Liver (tissue), 9 donors: Measurements from ENCODE around the gene ACTR2. TPM values are rescaled to one million over a fixed set of nuclear protein-coding genes. Genes with fewer than 3 reads are reported as not detected.

Source experiments
- DNase-seq: peaks from one replicate; pipeline ENCODE4 v3.0.0-alpha.2; 2017; ENCODE audit warnings: low spot score
- H3K27ac ChIP-seq, 2 donors: one replicate each; pipeline ENCODE4 v1.7.0; 2013; ENCODE audit warnings: inconsistent platforms in 2 of 2, low read length in 2 of 2, control low read depth in 1 of 2, low read depth in 1 of 2, mild to moderate bottlenecking in 1 of 2
- H3K27me3 ChIP-seq, 4 donors: one replicate each; pipeline versions ENCODE4 v1.6.1 to v1.7.0; 2013; ENCODE audit warnings: low read length in 3 of 4, inconsistent platforms in 1 of 4, mild to moderate bottlenecking in 1 of 4, moderate library complexity in 1 of 4; ENCODE audit not compliant: control insufficient read depth in 4 of 4, insufficient read depth in 4 of 4
- H3K36me3 ChIP-seq, 4 donors: one replicate each; pipeline versions ENCODE4 v1.6.1 to v1.7.0; 2013; ENCODE audit warnings: low read length in 3 of 4, mild to moderate bottlenecking in 3 of 4, low read depth in 1 of 4, moderate library complexity in 1 of 4; ENCODE audit not compliant: control insufficient read depth in 4 of 4, insufficient read depth in 3 of 4
- H3K4me1 ChIP-seq, 4 donors: one replicate each; pipeline versions ENCODE4 v1.6.1 to v1.7.0; 2013; ENCODE audit warnings: low read length in 3 of 4, mild to moderate bottlenecking in 3 of 4, moderate library complexity in 1 of 4; ENCODE audit not compliant: control insufficient read depth in 4 of 4, insufficient read depth in 4 of 4
- H3K4me3 ChIP-seq, 3 donors: one replicate each; pipeline versions ENCODE4 v1.6.1 to v1.7.0; 2013; ENCODE audit warnings: low read length in 3 of 3, control low read depth in 1 of 3, low read depth in 1 of 3, mild to moderate bottlenecking in 1 of 3
- H3K9ac ChIP-seq, 2 donors: one replicate each; pipeline ENCODE4 v1.7.0; 2013; ENCODE audit warnings: low read length in 2 of 2, mild to moderate bottlenecking in 2 of 2, moderate library complexity in 2 of 2, control low read depth in 1 of 2, low read depth in 1 of 2
- H3K9me3 ChIP-seq, 4 donors: one replicate each; pipeline versions ENCODE4 v1.6.1 to v1.7.0; 2013; ENCODE audit warnings: low read length in 3 of 4; ENCODE audit not compliant: control insufficient read depth in 4 of 4
- EGR1 ChIP-seq, 2 donors: IDR thresholded peaks; 2 replicates each; pipeline ENCODE4 v1.6.1; 2016 to 2018; ENCODE audit warnings: antibody characterized with exemption in 2 of 2, low read depth in 2 of 2
- FOXA1 ChIP-seq: IDR thresholded peaks from 2 replicates; pipeline ENCODE4 v1.6.1; 2016; ENCODE audit warnings: antibody characterized with exemption
- FOXA2 ChIP-seq: IDR thresholded peaks from 2 replicates; pipeline ENCODE4 v1.6.1; 2016; ENCODE audit warnings: antibody characterized with exemption
- GABPA ChIP-seq, 2 donors: IDR thresholded peaks in 1 of 2; conservative IDR thresholded peaks in 1 of 2; 2 replicates each; pipeline ENCODE4 v1.6.1; 2016; ENCODE audit warnings: antibody characterized with exemption in 2 of 2, mild to moderate bottlenecking in 1 of 2, moderate library complexity in 1 of 2
- HNF4A ChIP-seq, 2 donors: conservative IDR thresholded peaks; 2 replicates each; pipeline ENCODE4 v1.6.1; 2016; ENCODE audit warnings: antibody characterized with exemption in 2 of 2, mild to moderate bottlenecking in 2 of 2
- NR2F2 ChIP-seq: IDR thresholded peaks from 2 replicates; pipeline ENCODE4 v1.6.1; 2016; ENCODE audit warnings: antibody characterized with exemption
- RAD21 ChIP-seq, 2 donors: IDR thresholded peaks; 2 replicates each; pipeline ENCODE4 v1.6.1; 2016; ENCODE audit warnings: antibody characterized with exemption in 2 of 2, mild to moderate bottlenecking in 2 of 2
- RXRA ChIP-seq, 2 donors: IDR thresholded peaks; 2 replicates each; pipeline ENCODE4 v1.6.1; 2017 to 2018; ENCODE audit warnings: antibody characterized with exemption in 2 of 2, mild to moderate bottlenecking in 1 of 2
- SP1 ChIP-seq: IDR thresholded peaks from 2 replicates; pipeline ENCODE4 v1.6.1; 2018; ENCODE audit warnings: antibody characterized with exemption, mild to moderate bottlenecking
- TAF1 ChIP-seq: conservative IDR thresholded peaks from 2 replicates; pipeline ENCODE4 v1.6.1; 2016; ENCODE audit warnings: antibody characterized with exemption, mild to moderate bottlenecking
- YY1 ChIP-seq: IDR thresholded peaks from 2 replicates; pipeline ENCODE4 v1.6.1; 2016; ENCODE audit warnings: antibody characterized with exemption, mild to moderate bottlenecking
- WGBS: extraction: QIAGEN DNeasy Blood & Tissue Kit; methylation state at CpG from one replicate; pipeline ENCODE4 v1.1.7; 2013; 5-methylcytosine and 5-hydroxymethylcytosine counted together
- polyA plus RNA-seq, 2 donors: library from polyadenylated mRNA; stranded (reverse) in 1 of 2; unstranded in 1 of 2; fragments of 200-250 nt in 1 of 2; fragments of >200 nt in 1 of 2; fragmentation: Nextera tagmentation in 1 of 2; extraction: Ambion mirVana in 1 of 2; gene quantifications; one replicate each; pipeline versions ENCODE4 v1.2.1 to v1.2.3, GENCODE V29; 2013 to 2015
- total RNA-seq, 2 donors: library from RNA; depleted of rRNA; stranded (reverse); fragments of >200 nt; gene quantifications; one replicate each; pipeline ENCODE4 v1.2.3, GENCODE V29; 2014
- TF ChIP-seq, protein P1 (sequence below): fragments of 150-350 bp; IDR thresholded peaks from 2 replicates; pipeline ENCODE4 v1.5.1; 2017; ENCODE audit warnings: improper control_type of control experiment, low read depth, low read length; ENCODE audit not compliant: missing input control
- TF ChIP-seq, protein P2 (sequence below): IDR thresholded peaks from 2 replicates; pipeline ENCODE4 v1.6.1; 2016; ENCODE audit warnings: antibody characterized with exemption
- TF ChIP-seq, protein P3 (sequence below): IDR thresholded peaks from 2 replicates; pipeline ENCODE4 v1.6.1; 2016; ENCODE audit warnings: antibody characterized with exemption
- TF ChIP-seq, protein P4 (sequence below): IDR thresholded peaks from 2 replicates; pipeline ENCODE4 v1.6.1; 2016; ENCODE audit warnings: antibody characterized with exemption
- donor health status: healthy.
- donor health status: healthy.
- donor health status: healthy.
- donor health status: healthy.
- donor health status: healthy.

ACTR2 gene
- total and polyA plus RNA-seq, 4 donors: 21.6 to 72.0 (median 45.9) TPM

DNA sequence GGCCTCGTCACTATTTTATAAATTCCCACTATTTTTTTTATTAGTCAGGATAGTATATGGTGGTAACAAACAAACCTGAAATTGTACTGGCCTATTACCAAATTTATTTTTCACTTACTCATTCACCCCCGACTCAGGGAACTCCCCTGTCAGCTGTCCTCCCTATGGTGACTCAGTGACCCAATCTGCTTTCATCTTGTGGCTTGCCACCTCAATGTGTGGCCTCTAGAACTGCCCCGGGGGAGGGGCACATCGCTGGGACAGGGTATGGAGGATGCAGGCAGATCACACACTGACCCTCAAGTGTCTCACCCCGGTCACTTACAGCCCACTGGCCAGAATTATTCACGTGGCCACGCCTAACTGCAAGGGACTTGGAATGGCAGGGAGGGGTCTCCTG lies 71.6 kb downstream of the ACTR2 start:
- 86% methylated on average over 7 of the region's 7 CpGs for WGBS
- Histone ChIP-seq H3K4me3 (no peak overlapping the region), H3K4me1 (peaks cover 0 to 2% (median 0%) of the 10 kb centered on the region in 4 donors), H3K9me3 (no peaks in the 10 kb centered on the region), H3K27ac (no peak overlapping the region), H3K27me3 (no peaks in the 10 kb centered on the region), H3K9ac (no peak overlapping the region), H3K36me3 (no peaks in the 10 kb centered on the region)
- no peak for DNase-seq
- TF ChIP-seq SP1: no peak
- TF ChIP-seq TAF1: no peak
- TF ChIP-seq GABPA (IDR thresholded peaks at IDR 0.05 in 1 of 2, conservative IDR thresholded peaks at IDR 0.05 in 1 of 2): no peak
- TF ChIP-seq, protein P1, sequence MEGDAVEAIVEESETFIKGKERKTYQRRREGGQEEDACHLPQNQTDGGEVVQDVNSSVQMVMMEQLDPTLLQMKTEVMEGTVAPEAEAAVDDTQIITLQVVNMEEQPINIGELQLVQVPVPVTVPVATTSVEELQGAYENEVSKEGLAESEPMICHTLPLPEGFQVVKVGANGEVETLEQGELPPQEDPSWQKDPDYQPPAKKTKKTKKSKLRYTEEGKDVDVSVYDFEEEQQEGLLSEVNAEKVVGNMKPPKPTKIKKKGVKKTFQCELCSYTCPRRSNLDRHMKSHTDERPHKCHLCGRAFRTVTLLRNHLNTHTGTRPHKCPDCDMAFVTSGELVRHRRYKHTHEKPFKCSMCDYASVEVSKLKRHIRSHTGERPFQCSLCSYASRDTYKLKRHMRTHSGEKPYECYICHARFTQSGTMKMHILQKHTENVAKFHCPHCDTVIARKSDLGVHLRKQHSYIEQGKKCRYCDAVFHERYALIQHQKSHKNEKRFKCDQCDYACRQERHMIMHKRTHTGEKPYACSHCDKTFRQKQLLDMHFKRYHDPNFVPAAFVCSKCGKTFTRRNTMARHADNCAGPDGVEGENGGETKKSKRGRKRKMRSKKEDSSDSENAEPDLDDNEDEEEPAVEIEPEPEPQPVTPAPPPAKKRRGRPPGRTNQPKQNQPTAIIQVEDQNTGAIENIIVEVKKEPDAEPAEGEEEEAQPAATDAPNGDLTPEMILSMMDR: no peak
- TF ChIP-seq FOXA2: no peak
- no peak for TF ChIP-seq RAD21 (IDR thresholded peaks at IDR 0.05)

DNA sequence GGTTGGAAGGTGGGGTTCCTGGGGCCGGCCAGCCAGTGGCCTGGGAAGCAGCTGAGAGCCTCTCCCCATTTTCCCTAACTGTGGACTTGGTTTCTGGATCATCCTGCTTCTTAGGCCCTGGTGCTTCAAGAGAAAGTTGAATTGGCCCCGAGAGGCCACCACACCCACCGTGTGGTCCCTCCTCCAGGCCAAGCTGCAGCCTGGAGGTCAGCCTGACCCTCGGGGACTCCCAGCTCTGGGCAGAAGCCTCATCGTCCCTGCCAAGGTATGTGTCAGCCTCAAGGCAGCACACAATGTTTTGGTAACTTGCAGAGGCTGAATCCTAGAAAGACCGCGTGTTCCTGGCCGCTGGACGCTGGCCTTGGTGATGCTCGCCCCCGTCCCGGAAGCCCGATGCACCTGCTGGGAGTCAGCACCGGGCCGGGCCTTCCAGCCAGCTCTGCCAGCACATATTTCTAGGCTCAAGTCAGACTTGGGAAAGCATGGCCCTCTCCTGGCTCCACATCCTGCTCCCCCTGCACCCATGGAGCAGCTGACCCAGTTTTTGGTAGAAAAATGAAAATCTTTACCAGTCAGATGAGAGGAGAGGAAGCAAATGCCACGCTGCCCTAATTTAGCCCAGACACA lies 72.6 kb downstream of the ACTR2 start:
- H3K27me3 ChIP-seq: no peaks in the 10 kb centered on the region
- H3K4me1 ChIP-seq: peaks cover 0 to 2% (median 0%) of the 10 kb centered on the region in 4 donors
- H3K9ac ChIP-seq: no peak overlapping the region
- H3K9me3 ChIP-seq: no peaks in the 10 kb centered on the region
- peak overlapping the region in 1 of 2 donors; percentile 32 for H3K27ac ChIP-seq
- no peaks in the 10 kb centered on the region for H3K36me3 ChIP-seq
- H3K4me3 ChIP-seq: no peak overlapping the region
- WGBS: 81% methylated on average over 16 of the region's 16 CpGs
- peak; percentile 31 for TF ChIP-seq NR2F2
- TF ChIP-seq, protein P2, sequence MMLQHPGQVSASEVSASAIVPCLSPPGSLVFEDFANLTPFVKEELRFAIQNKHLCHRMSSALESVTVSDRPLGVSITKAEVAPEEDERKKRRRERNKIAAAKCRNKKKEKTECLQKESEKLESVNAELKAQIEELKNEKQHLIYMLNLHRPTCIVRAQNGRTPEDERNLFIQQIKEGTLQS: no peak
- no peak for DNase-seq

DNA sequence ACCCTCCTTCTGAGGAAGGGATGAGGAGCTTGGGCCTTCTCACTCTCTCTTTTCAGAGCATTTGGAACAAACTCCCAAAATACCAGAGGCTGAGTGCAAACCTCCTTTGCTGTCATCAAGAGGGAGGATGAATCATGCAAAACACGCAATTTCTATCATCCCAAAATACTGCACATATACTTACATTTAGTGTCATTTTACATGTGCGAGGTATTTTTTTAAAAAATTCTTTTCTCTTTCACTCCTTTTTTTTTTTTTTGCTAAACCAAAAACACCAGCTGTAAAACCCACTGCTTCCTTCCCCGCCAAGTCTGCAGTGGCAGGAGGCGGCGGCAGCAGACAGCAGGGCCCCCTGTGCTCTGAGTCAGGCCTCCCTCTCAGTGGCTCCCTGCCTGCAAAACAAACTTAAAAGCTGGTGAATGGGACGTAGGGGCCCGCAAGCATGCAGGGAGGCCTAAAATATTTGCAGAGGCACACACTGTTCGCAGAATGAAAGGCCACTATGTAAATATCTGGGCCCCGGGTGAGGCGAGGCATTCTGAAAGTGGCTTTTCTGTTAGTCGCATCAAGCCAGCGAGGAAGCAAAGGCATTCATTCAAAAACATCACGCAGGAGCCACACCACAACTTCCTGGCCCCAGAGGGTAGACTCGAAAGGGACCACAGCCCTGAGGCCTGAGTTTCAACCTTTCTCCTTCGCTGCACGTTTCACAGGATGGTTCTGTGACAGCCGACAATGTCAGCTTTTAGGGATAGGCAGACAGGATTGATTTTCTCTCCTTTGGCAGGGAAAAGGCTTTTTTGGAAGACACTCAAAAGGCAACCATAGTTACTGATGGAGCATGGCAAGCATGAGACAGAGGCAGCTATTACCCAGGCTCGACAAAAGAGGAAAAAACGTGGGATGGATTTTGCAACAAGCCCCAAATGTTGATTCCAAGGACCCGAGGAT lies 73.4 kb downstream of the ACTR2 start:
- Histone ChIP-seq H3K9ac (no peak overlapping the region), H3K9me3 (no peaks in the 10 kb centered on the region), H3K27me3 (no peaks in the 10 kb centered on the region), H3K4me3 (no peak overlapping the region), H3K27ac (peak overlapping the region in 1 of 2 donors; percentile 32), H3K36me3 (no peaks in the 10 kb centered on the region), H3K4me1 (peaks cover 0 to 2% (median 0%) of the 10 kb centered on the region in 4 donors)
- 61% methylated on average over 20 of the region's 20 CpGs for WGBS
- DNase-seq: no peak
- TF ChIP-seq RAD21 (IDR thresholded peaks at IDR 0.05): no peak
- TF ChIP-seq FOXA1: no peak
- TF ChIP-seq, protein P3, sequence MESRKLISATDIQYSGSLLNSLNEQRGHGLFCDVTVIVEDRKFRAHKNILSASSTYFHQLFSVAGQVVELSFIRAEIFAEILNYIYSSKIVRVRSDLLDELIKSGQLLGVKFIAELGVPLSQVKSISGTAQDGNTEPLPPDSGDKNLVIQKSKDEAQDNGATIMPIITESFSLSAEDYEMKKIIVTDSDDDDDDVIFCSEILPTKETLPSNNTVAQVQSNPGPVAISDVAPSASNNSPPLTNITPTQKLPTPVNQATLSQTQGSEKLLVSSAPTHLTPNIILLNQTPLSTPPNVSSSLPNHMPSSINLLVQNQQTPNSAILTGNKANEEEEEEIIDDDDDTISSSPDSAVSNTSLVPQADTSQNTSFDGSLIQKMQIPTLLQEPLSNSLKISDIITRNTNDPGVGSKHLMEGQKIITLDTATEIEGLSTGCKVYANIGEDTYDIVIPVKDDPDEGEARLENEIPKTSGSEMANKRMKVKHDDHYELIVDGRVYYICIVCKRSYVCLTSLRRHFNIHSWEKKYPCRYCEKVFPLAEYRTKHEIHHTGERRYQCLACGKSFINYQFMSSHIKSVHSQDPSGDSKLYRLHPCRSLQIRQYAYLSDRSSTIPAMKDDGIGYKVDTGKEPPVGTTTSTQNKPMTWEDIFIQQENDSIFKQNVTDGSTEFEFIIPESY: no peak
- TF ChIP-seq, protein P1: no peak
- TF ChIP-seq EGR1 (IDR thresholded peaks at IDR 0.05; ENCODE audit: low read depth in 2 of 2): no peak
- no peak for TF ChIP-seq HNF4A (conservative IDR thresholded peaks at IDR 0.05)
- no peak for TF ChIP-seq TAF1
- no peak for TF ChIP-seq YY1
- no peak for TF ChIP-seq FOXA2
- TF ChIP-seq RXRA (IDR thresholded peaks at IDR 0.05): no peak
- TF ChIP-seq SP1: no peak
- TF ChIP-seq, protein P4, sequence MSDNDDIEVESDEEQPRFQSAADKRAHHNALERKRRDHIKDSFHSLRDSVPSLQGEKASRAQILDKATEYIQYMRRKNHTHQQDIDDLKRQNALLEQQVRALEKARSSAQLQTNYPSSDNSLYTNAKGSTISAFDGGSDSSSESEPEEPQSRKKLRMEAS: no peak
